ENCODE results near the gene UBE2G1. TPM values are rescaled to one million over a fixed set of nuclear protein-coding genes. Genes with fewer than 3 reads are reported as not detected.

Gene UBE2G1
- total RNA-seq, 2 donors from 2014 or later = 26.7 to 29.3 TPM

- WGBS, 2 donors = 81 to 84% methylated on average over 2 of the region's 2 CpGs
- H3K36me3 ChIP-seq (replicated peaks in 1 of 2; ENCODE audit: insufficient read depth in 1 of 2, low read depth in 2 of 2) = no peaks in the 10 kb centered on the region
- DNase-seq = no peak
- no peak overlapping the region for H3K27ac ChIP-seq
- ATAC-seq = no peak
- no peak for TF ChIP-seq POLR2A (IDR thresholded peaks at IDR 0.05)
- TF ChIP-seq CTCF (IDR thresholded peaks at IDR 0.05) = no peak
- no peaks in the 10 kb centered on the region for H3K27me3 ChIP-seq
- H3K4me3 ChIP-seq = no peak overlapping the region
- intact Hi-C loops (cut with DNase I) = no loop called here
- no peaks in the 10 kb centered on the region for H3K9me3 ChIP-seq
- peaks cover 31% of the 10 kb centered on the region for H3K4me1 ChIP-seq
Observed at GRCh38 chr17:4250887-4251286, 115.6 kb downstream of the UBE2G1 start.

DNA sequence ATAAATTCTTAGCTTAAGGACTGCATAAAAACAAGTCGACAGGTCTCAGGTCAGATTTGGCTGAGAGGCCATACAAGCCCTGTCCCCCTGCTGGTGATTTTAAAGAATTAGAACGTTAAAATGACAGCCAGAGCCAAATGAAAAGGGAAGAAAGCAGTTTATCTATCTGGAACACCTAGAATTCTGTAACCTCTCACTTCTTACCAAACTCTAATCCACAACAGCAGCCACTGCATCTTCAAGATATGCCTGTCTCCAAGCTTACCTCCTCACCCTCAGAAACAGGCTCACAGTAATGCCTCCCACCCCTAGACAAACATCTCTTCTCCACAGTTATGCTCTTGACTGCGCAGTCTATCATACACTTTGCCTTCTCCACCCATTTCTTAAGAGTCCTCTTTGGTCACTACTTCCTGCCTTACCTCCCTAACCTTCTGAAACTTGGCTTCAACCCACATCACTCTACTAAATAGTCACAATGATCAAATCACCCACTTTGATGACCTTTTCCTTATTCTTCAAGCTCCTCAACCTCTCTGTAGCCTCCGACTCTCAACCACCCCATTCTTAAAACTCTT, 116.9 kb downstream of the UBE2G1 start:
- DNase-seq (no peak), ATAC-seq (no peak)
- intact Hi-C loops (cut with DNase I) = no loop called here
- peaks cover 31% of the 10 kb centered on the region for H3K4me1 ChIP-seq
- no peak overlapping the region for H3K27ac ChIP-seq
- WGBS, 2 donors = 50 to 53% methylated on average over 4 of the region's 4 CpGs
- no peaks in the 10 kb centered on the region for H3K9me3 ChIP-seq
- no peak overlapping the region for H3K4me3 ChIP-seq
- no peaks in the 10 kb centered on the region for H3K36me3 ChIP-seq (replicated peaks in 1 of 2; ENCODE audit: insufficient read depth in 1 of 2, low read depth in 2 of 2)
- H3K27me3 ChIP-seq = no peaks in the 10 kb centered on the region
- TF ChIP-seq CTCF (IDR thresholded peaks at IDR 0.05) = peak in 6 of 7 experiments; percentile 20 to 42 (median 36)
- TF ChIP-seq POLR2A (IDR thresholded peaks at IDR 0.05) = no peak

- Histone ChIP-seq H3K27me3 (no peaks in the 10 kb centered on the region), H3K9me3 (no peaks in the 10 kb centered on the region), H3K27ac (peak overlapping the region; percentile 60 to 72 (median 68)), H3K4me1 (peaks cover 34% of the 10 kb centered on the region), H3K36me3 (replicated peaks in 1 of 2; ENCODE audit: insufficient read depth in 1 of 2, low read depth in 2 of 2) (no peaks in the 10 kb centered on the region), H3K4me3 (no peak overlapping the region)
- intact Hi-C loops (cut with DNase I) = no loop called here
- TF ChIP-seq CTCF (IDR thresholded peaks at IDR 0.05) = no peak
- no peak for TF ChIP-seq POLR2A (IDR thresholded peaks at IDR 0.05)
- DNase-seq = no peak
- 90 to 92% methylated on average over 7 of the region's 7 CpGs for WGBS, 2 donors
- ATAC-seq = no peak
Observed at GRCh38 chr17:4248504-4249277, 117.8 kb downstream of the UBE2G1 start.

DNA sequence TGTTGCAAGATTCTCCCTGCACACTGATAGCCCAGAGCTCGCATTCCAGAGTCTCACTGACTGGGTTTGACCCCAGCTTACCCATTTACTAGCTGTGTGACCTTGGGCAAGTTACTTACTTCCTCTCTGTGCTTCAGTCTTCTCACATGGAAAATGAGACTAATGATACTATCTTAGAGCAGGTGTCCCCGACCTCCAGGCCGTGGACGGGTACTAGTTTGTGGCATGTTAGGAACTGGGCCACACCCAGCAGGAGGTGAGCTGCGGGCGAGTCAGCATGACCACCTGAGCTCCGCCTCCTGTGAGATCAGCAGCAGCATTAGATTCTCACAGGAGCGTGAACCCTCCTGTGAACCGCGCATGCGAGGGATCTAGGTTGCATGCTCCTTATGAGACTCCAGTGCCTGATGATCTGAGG, 118.5 kb downstream of the UBE2G1 start:
- H3K4me3 ChIP-seq = no peak overlapping the region
- H3K27ac ChIP-seq = peak overlapping the region; percentile 60 to 72 (median 68)
- no peaks in the 10 kb centered on the region for H3K9me3 ChIP-seq
- peak; percentile 71 for ATAC-seq
- TF ChIP-seq CTCF (IDR thresholded peaks at IDR 0.05) = no peak
- TF ChIP-seq POLR2A (IDR thresholded peaks at IDR 0.05) = no peak
- 30 to 39% methylated on average over 6 to 11 of the region's 11 CpGs for WGBS, 2 donors
- peak; percentile 38 to 76 (median 62) for DNase-seq
- peaks cover 40% of the 10 kb centered on the region for H3K4me1 ChIP-seq
- H3K36me3 ChIP-seq (replicated peaks in 1 of 2; ENCODE audit: insufficient read depth in 1 of 2, low read depth in 2 of 2) = no peaks in the 10 kb centered on the region
- H3K27me3 ChIP-seq = no peaks in the 10 kb centered on the region
- intact Hi-C loops (cut with DNase I) = no loop called here

All from body of pancreas (tissue), 4 donors.